ENCODE results near the gene L3MBTL4. TPM values are rescaled to one million over a fixed set of nuclear protein-coding genes. Genes with fewer than 3 reads are reported as not detected.

Gene L3MBTL4
- total RNA-seq, 2 experiments from 2014 or later: not detected

- CTCF ChIA-PET (ENCODE audit: unreplicated experiment): no interaction called here
- DNase-seq (ENCODE audit: low spot score): no peak
- no TSS peak for BruUV-seq (replicated peaks)
- intact Hi-C loops (cut with micrococcal nuclease; ENCODE audit: unreplicated experiment): no loop called here
- Histone ChIP-seq H3K9me2 (ENCODE audit: insufficient read depth, low read length) (no peaks in the 10 kb centered on the region), H3K36me3 (ENCODE audit: insufficient read depth, low read length) (no peaks in the 10 kb centered on the region), H4K20me1 (ENCODE audit: insufficient read depth, low read length) (no peaks in the 10 kb centered on the region), H3K4me2 (ENCODE audit: low read length) (no peak overlapping the region), H3K27ac (ENCODE audit: low read depth, low read length, poor library complexity, severe bottlenecking) (no peak overlapping the region), H3K9me3 (ENCODE audit: low read length) (no peaks in the 10 kb centered on the region), H3K79me2 (ENCODE audit: insufficient read depth, low read depth, low read length) (no peaks in the 10 kb centered on the region), H2AFZ (ENCODE audit: low read length) (no peak overlapping the region), H3K4me3 (ENCODE audit: low read depth, low read length, poor library complexity, severe bottlenecking) (no peak overlapping the region), H3K4me1 (ENCODE audit: insufficient read depth, low read length, poor library complexity, severe bottlenecking) (no peaks in the 10 kb centered on the region)
- POLR2A ChIA-PET: no interaction called here
- no peak for TF ChIP-seq EZH2phosphoT487 (IDR thresholded peaks at IDR 0.05; ENCODE audit: borderline replicate concordance, low read depth, low read length)
- TF ChIP-seq CTCF (conservative IDR thresholded peaks at IDR 0.05; ENCODE audit: low read length): no peak
Observed at GRCh38 chr18:6414118-6414722, 491 bp downstream of the L3MBTL4 start.

- Histone ChIP-seq H4K20me1 (ENCODE audit: insufficient read depth, low read length) (no peaks in the 10 kb centered on the region), H3K79me2 (ENCODE audit: insufficient read depth, low read depth, low read length) (no peaks in the 10 kb centered on the region), H3K4me3 (ENCODE audit: low read depth, low read length, poor library complexity, severe bottlenecking) (no peak overlapping the region), H2AFZ (ENCODE audit: low read length) (no peak overlapping the region), H3K27ac (ENCODE audit: low read depth, low read length, poor library complexity, severe bottlenecking) (no peak overlapping the region), H3K4me1 (ENCODE audit: insufficient read depth, low read length, poor library complexity, severe bottlenecking) (no peaks in the 10 kb centered on the region), H3K4me2 (ENCODE audit: low read length) (no peak overlapping the region), H3K9me3 (ENCODE audit: low read length) (no peaks in the 10 kb centered on the region), H3K36me3 (ENCODE audit: insufficient read depth, low read length) (no peaks in the 10 kb centered on the region), H3K9me2 (ENCODE audit: insufficient read depth, low read length) (no peaks in the 10 kb centered on the region)
- ChIA-PET POLR2A (no interaction called here), CTCF (ENCODE audit: unreplicated experiment) (no interaction called here)
- DNase-seq (ENCODE audit: low spot score): no peak
- intact Hi-C loops (cut with micrococcal nuclease; ENCODE audit: unreplicated experiment): no loop called here
- no TSS peak for BruUV-seq (replicated peaks)
- no peak for TF ChIP-seq EZH2phosphoT487 (IDR thresholded peaks at IDR 0.05; ENCODE audit: borderline replicate concordance, low read depth, low read length)
- no peak for TF ChIP-seq CTCF (conservative IDR thresholded peaks at IDR 0.05; ENCODE audit: low read length)
Observed at GRCh38 chr18:6413579-6414117, 1.1 kb downstream of the L3MBTL4 start.

GRCh38 chr18:6412933-6413472 is 1.7 kb downstream of the L3MBTL4 start:
- no peak overlapping the region for H3K4me3 ChIP-seq (ENCODE audit: low read depth, low read length, poor library complexity, severe bottlenecking)
- no peak for DNase-seq (ENCODE audit: low spot score)
- no TSS peak for BruUV-seq (replicated peaks)
- intact Hi-C loops (cut with micrococcal nuclease; ENCODE audit: unreplicated experiment): no loop called here
- H3K9me3 ChIP-seq (ENCODE audit: low read length): no peaks in the 10 kb centered on the region
- no peak overlapping the region for H2AFZ ChIP-seq (ENCODE audit: low read length)
- POLR2A ChIA-PET: no interaction called here
- no peak for TF ChIP-seq EZH2phosphoT487 (IDR thresholded peaks at IDR 0.05; ENCODE audit: borderline replicate concordance, low read depth, low read length)
- TF ChIP-seq CTCF (conservative IDR thresholded peaks at IDR 0.05; ENCODE audit: low read length): no peak
- no peaks in the 10 kb centered on the region for H3K79me2 ChIP-seq (ENCODE audit: insufficient read depth, low read depth, low read length)
- no peaks in the 10 kb centered on the region for H3K4me1 ChIP-seq (ENCODE audit: insufficient read depth, low read length, poor library complexity, severe bottlenecking)
- no peak overlapping the region for H3K4me2 ChIP-seq (ENCODE audit: low read length)
- no peaks in the 10 kb centered on the region for H4K20me1 ChIP-seq (ENCODE audit: insufficient read depth, low read length)
- no peaks in the 10 kb centered on the region for H3K9me2 ChIP-seq (ENCODE audit: insufficient read depth, low read length)
- H3K36me3 ChIP-seq (ENCODE audit: insufficient read depth, low read length): no peaks in the 10 kb centered on the region
- CTCF ChIA-PET (ENCODE audit: unreplicated experiment): no interaction called here
- no peak overlapping the region for H3K27ac ChIP-seq (ENCODE audit: low read depth, low read length, poor library complexity, severe bottlenecking)
